Activated naive CD4-positive, alpha-beta T cell (primary cell): ENCODE measurements around the gene GINS3.

Experiments
- DNase-seq, 4 experiments: peaks; one replicate each; lab custom pipeline; 2025; lab: John Stamatoyannopoulos, UW

Gene GINS3

GRCh38 chr16:58425756-58426494, 33.7 kb downstream of the GINS3 start:
- no peak for DNase-seq

DNA sequence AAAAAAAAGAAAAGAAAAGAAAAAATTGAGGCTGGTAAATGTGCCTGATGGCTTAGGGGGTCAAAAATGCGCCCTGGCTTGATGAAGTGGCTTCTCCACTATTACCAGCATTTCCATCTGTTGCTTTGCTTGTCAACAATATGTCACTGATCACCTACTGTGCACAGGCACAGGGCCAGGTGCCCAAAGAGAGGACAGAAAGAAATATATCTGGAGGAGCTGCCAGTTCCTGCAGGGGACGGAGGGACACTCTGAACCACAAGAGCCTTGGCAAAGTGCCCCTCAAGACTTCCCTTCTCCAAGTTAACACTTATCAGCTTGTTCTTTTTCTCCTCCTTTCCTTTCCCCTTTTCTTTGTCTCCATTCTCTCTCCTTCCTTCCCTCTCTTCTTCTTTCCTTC, 34.7 kb downstream of the GINS3 start:
- DNase-seq: no peak

DNA sequence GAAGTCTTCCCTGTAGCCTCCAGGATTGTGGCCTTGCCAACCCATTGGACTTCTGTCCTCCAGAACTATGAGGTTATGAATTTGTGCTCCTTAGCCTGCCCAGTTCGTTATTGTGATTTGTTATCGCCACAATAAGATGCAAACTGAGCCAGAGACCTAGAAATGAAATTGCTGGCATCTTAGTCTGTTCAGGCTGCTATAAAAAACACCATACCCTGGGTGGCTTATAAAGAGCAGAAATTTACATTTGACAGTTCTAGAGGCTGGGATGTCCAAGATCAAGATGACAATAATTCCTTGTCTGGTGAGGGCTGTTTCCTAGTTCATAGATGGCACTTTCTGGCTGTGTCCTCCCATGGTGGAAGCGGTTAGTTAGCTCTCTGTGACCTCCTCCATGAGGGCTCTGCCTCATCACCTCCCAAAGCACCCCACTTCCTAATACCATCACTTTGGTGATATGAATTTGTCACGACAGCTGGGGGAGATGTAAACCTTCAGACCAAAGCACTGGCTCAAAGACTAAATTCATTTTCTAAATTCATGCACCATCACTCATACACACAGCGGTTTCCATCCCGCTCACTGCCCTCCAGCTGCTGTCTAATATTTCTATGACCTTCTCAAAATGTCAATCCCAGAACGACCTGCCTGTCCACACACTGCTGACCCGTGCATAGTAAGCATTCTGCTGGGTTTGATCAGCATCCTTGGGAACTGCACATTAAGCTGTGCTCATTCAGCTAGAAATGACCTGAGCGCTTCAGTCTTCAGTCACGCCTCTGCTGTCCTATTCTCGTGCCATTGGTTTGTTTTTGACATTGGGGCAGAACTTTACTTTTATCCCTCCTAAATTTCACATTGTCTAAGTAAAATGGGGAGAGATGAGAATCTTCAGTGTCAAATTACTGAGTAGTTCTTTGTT, 36.6 kb downstream of the GINS3 start:
- no peak for DNase-seq

- DNase-seq: no peak
Measured at GRCh38 chr16:58430718-58431117, 38.4 kb downstream of the GINS3 start.

DNA sequence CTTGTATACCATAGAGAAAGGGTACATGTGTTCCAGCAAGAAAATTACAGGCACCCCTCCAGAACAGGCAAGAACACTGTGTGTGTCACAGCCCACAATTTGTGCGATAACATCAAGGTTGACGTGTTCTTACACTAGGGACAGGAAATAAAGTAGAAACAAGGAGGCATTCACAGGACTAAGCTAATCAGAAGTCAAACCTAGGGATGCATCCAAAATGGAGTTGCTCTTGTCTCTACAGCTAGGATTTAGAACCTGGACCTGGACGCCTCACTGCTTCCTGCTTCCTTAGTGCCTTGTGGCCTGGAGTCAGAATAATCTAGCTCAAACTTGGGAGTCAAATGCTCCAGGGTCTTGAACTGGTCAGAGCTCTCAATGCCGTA, 41.3 kb downstream of the GINS3 start:
- no peak for DNase-seq

DNA sequence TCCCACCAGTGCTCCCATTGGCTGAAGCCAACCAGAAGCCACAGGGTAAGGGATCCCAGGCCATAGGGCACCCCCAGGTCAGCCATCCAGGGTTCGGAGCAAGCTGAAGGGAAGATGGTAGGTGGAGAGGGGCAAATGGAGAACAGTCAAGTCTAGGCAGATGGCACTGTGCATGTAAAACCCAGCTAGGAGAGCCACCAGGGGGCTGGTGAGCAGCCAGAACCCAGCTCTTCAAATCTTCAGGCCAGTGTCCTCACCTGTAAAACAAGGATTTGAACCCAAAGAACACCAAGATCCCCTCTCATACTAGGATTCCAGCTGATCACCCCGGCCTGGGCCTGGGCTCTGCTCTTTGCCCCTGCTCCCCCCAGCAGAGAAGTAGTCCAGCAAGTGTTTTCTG, 43.5 kb downstream of the GINS3 start:
- DNase-seq: no peak

GRCh38 chr16:58440131-58440530, 47.9 kb downstream of the GINS3 start:
- no peak for DNase-seq

DNA sequence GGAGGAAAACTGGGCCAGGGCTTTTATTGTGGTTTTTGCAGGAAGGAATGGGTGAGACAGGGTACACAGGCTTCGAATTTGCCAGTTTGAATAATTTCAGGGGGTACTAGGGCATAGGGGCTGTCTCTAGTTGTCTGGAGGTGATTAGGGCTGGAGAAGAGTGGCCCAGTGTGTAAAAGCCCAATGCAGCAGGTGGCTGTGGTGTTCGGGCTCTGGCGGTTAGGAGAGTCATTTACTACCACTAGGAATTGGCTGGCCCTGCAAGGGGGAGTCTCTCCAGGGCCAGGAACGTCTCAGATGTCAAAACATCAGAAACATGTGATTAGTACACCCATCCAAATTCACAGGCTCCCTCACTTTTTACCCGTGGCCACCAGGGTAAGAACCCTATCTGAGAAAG, 50.3 kb downstream of the GINS3 start:
- DNase-seq: no peak

DNA sequence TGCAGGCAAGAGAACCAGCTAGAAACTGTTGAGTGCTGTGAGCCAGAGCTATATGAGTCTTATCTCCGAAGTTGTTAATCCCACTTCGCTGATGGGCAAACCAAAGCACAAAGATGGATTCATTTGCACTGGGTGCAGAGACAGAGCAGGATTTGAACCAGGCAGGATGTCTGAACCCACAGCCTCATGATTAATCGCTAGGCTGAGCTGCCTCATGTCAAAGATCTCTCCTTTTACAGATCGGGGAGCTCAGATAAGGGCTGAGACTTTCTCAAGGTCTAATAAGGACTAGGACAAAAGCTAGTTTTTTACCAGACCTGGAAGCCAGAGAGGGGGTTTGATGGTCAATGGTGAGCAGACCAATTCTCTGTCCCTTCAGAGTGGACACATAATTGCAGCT, 51.5 kb downstream of the GINS3 start:
- DNase-seq: no peak

- DNase-seq: no peak
Measured at GRCh38 chr16:58444265-58444664, 52.0 kb downstream of the GINS3 start.

GRCh38 chr16:58448890-58449289, 56.6 kb downstream of the GINS3 start:
- DNase-seq: no peak

GRCh38 chr16:58449306-58449705, 57.0 kb downstream of the GINS3 start:
- no peak for DNase-seq

- no peak for DNase-seq
Measured at GRCh38 chr16:58449768-58450167, 57.5 kb downstream of the GINS3 start.

DNA sequence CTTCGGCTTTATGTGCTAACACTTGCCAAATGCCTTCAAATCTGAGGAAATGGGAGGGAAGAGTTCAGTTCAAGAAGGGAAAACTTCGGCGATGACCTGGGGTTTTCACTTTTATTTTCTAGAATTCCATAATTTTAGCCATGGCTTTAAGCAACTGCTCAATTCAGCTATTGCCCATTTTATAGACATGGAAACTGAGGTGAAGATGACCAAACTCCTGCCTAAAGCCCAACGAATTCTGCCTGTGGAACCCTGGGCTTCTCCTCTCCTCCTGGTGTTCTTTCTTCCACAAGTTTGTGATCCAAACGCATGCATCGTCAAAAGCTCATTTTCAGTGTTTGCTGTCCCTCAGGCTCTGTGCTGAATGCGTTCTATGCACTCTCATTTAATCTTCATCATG, 58.3 kb downstream of the GINS3 start:
- DNase-seq: no peak

DNA sequence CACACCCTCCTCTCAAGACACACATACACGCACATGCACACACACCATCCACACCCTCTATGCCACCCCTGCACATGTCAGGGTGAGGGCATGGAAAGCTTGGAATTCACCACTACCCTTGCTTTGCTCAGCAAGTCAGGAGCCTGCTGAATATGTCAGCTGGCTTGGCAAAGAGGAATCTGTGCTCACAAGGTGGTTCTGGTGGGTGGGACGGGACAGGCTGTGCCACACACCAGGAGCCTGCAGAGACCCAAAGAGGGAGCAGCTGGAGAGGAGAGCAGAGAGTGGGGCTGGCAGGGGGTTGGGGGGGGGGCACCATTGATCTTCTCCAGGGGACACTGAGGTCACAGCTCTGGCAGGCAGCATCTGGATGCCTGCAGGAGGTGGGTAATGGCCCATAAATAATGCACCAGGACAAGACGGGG, 59.0 kb downstream of the GINS3 start:
- no peak for DNase-seq

DNA sequence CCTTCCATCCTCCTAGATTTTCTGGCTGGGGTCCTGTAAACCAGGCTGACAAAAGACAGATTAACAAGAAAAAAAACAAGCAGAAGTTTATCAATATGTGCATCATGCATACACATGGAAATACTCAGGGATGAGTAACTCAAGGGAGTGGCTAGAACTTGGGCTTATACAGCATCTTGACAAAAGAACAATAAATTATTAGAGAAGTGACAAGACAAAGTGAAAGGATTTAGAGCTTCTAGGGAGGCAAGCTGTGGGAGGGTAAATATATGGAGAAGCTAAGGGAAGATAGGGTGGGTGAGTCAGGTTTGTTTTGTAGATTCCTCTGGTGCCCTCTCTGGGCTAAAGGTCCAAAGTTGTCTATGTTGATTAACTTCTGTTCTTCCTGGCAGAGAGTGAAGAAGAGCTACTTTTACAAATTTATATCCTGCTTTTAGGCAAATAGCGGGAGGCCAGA, 59.7 kb downstream of the GINS3 start:
- no peak for DNase-seq

DNA sequence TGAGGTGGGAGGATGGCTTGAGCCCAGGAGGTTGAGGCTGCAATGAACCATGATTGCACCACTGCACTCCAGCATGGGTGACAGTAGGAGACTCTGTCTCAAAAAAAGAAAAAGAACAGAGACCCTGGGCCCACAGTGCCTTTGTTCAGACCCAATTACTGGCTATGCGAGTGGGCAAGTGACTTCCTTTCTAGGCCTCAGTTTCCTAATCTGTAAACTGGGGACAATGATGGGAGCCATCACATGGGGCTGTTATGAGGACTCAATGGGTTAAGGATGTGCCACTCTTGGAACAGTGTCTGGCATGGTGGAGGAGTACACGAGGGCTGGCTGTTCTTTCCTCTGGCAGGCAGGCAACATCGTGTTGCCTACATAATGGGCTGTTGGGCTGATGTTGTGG, 60.4 kb downstream of the GINS3 start:
- no peak for DNase-seq

GRCh38 chr16:58454178-58454577, 61.9 kb downstream of the GINS3 start:
- DNase-seq: no peak

- no peak for DNase-seq
Measured at GRCh38 chr16:58454856-58455255, 62.6 kb downstream of the GINS3 start.
